ENCODE measurements around the gene GDE1. TPM values are rescaled to one million over a fixed set of nuclear protein-coding genes. Genes with fewer than 3 reads are reported as not detected.

Gene GDE1
- total and polyA plus RNA-seq, 2 of the 4 experiments (the other 2 are of a cell fraction): 50.1 to 62.4 TPM

DNA sequence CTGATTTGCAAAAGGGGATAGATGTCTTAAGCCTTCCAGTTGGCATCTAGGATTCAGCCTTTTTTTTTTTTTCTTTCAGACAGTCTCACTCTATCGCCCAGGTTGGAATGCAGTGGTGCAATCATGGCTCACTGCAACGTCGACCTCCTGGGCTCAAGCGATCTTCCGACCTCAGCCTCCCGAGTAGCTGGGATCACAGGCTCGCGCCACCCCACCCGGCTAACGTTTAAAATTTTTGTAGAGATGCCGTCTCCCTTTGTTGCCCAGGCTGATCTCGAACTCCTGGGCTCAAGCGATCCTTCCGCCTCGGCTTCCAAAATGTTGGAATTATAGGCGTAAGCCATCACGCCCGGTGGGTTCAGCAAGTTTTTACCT lies 1.3 kb upstream of the GDE1 start (continued):
- TF ChIP-seq CHD1 (IDR thresholded peaks at IDR 0.05; ENCODE audit: low read depth, low read length): no peak
- TF ChIP-seq NFE2L2 (IDR thresholded peaks at IDR 0.05; ENCODE audit: low read depth, low read length): no peak
- no peak for TF ChIP-seq RFX5 (IDR thresholded peaks at IDR 0.05; ENCODE audit: low read depth, low read length)
- TF ChIP-seq MXI1 (IDR thresholded peaks at IDR 0.05; ENCODE audit: borderline replicate concordance, low read depth, low read length): no peak
- no peak for TF ChIP-seq BHLHE40 (IDR thresholded peaks at IDR 0.05; ENCODE audit: low read depth, low read length)

DNA sequence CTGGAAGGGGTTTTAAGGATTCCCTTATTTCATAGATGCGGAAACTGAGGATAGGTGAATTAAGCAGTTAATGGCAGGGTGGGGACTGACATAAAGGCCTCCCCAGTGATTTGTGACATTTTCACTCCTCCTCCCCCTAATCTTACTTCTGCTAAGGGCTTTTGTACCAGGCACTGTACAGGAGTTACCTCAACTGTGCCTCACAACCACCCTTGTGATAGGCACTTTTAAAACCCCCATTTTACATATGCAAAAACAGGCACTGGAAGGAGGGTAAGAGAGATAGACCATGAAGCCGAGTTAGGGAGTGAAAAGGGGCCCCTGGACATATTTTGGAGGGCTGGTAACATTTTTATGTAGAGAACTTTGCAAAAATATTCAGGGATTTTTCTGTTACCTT lies 862 bp upstream of the GDE1 start:
- Histone ChIP-seq H3K9me1 (ENCODE audit: insufficient read depth, low read length) (peaks cover 5% of the 10 kb centered on the region), H3K18ac (ENCODE audit: low read depth, low read length) (no peak overlapping the region), H2BK15ac (ENCODE audit: low read depth, low read length) (no peak overlapping the region), H2BK5ac (ENCODE audit: low read depth, low read length, poor library complexity, severe bottlenecking) (no peak overlapping the region), H3K36me3 (ENCODE audit: control insufficient read depth, insufficient read depth, low read length) (no peaks in the 10 kb centered on the region), H3K27ac (ENCODE audit: insufficient read depth, low read length) (no peak overlapping the region), H4K91ac (ENCODE audit: insufficient read depth, low read depth, low read length) (no peak overlapping the region), H3K4me2 (ENCODE audit: low read depth, low read length) (no peak overlapping the region), H3K9ac (ENCODE audit: low read depth, low read length) (no peak overlapping the region), H3K79me1 (ENCODE audit: low read depth in 1 of 2, low read length in 2 of 2) (peaks cover 26 to 57% of the 10 kb centered on the region in 2 experiments), H3K27me3 (ENCODE audit: control insufficient read depth, insufficient read depth, low read length) (no peaks in the 10 kb centered on the region), H2AK5ac (ENCODE audit: low read depth, low read length) (no peak overlapping the region), H3K14ac (replicated peaks; ENCODE audit: low read depth, low read length) (no peak overlapping the region), H3K4me3 (ENCODE audit: insufficient read depth, low read depth, low read length) (no peak overlapping the region), H2AK9ac (replicated peaks; ENCODE audit: low read depth, low read length, poor library complexity) (no peak overlapping the region), H3K4me1 (ENCODE audit: control insufficient read depth, insufficient read depth, low read length) (peaks cover 3% of the 10 kb centered on the region; the same call in 1 of the 2 replicates), H4K8ac (ENCODE audit: low read depth in 2 of 2, low read length in 2 of 2) (no peak overlapping the region; a peak in 1 of 4 replicates), H2BK120ac (ENCODE audit: low read depth, low read length) (no peak overlapping the region), H4K20me1 (ENCODE audit: insufficient read depth, low read length) (no peaks in the 10 kb centered on the region), H3K9me3 (ENCODE audit: control insufficient read depth, insufficient read depth, low read length) (no peaks in the 10 kb centered on the region), H3K56ac (ENCODE audit: extremely low read depth, insufficient read depth, low read length) (no peak overlapping the region), H2AFZ (replicated peaks; ENCODE audit: low read length, poor library complexity) (no peak overlapping the region), H2BK20ac (ENCODE audit: low read depth, low read length) (no peak overlapping the region), H3K4ac (ENCODE audit: low read depth, low read length) (no peak overlapping the region), H3K23ac (ENCODE audit: low read depth, low read length) (no peak overlapping the region), H4K5ac (ENCODE audit: low read depth, low read length) (no peak overlapping the region)
- intact Hi-C loops (cut with micrococcal nuclease): loop anchor here (2.0 to 5.0 kb wide), 3 partner anchors 32 to 435 kb away; partner anchors contain the start of genes ITPRIPL2 and VPS35L
- no TSS peak for BruUV-seq (replicated peaks)
- ATAC-seq (ENCODE audit: low read depth) (no peak), DNase-seq (no peak)
- ChIA-PET POLR2A (ENCODE audit: unreplicated experiment) (no interaction called here), CTCF (interaction anchor here (1.0 kb wide), 1 partner anchor 12 kb away, joined by 5 read pairs; no protein-coding TSS in a partner anchor)
- TF ChIP-seq BHLHE40 (IDR thresholded peaks at IDR 0.05; ENCODE audit: low read depth, low read length) (no peak), SMC3 (IDR thresholded peaks at IDR 0.05; ENCODE audit: low read depth, low read length) (no peak), FOS (IDR thresholded peaks at IDR 0.05; ENCODE audit: low read depth, low read length) (no peak), RAD21 (IDR thresholded peaks at IDR 0.05; ENCODE audit: low read length) (no peak), MAFK (IDR thresholded peaks at IDR 0.05; ENCODE audit: low read depth, low read length) (no peak), RCOR1 (IDR thresholded peaks at IDR 0.05; ENCODE audit: insufficient replicate concordance, low read length) (no peak), MAZ (IDR thresholded peaks at IDR 0.05; ENCODE audit: borderline replicate concordance, low read depth, low read length) (no peak)
- TF ChIP-seq, protein P1, sequence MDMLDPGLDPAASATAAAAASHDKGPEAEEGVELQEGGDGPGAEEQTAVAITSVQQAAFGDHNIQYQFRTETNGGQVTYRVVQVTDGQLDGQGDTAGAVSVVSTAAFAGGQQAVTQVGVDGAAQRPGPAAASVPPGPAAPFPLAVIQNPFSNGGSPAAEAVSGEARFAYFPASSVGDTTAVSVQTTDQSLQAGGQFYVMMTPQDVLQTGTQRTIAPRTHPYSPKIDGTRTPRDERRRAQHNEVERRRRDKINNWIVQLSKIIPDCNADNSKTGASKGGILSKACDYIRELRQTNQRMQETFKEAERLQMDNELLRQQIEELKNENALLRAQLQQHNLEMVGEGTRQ (IDR thresholded peaks at IDR 0.05; ENCODE audit: low read depth, low read length): no peak
- dilution Hi-C loops (cut with HindIII; ENCODE audit: low sequenced_read_pairs, unreplicated experiment): no loop called here
- no CpG with 5 or more reads among the region's 2 CpGs for WGBS, 2 experiments (ENCODE audit: extremely low coverage in 2 of 2, insufficient read length in 1 of 2)
- in situ Hi-C loops (cut with MboI; ENCODE audit: low sequenced_read_pairs): no loop called here

All from IMR-90 (cell line).